HG03280 (cell line): ENCODE results near the gene SLCO4C1.
A peak's percentile ranks its signal among the peaks of the same experiment; 100 is the strongest.
"Not testable (repeated sequence)": the region's sequence is repeated elsewhere in the genome, so short reads cannot be mapped to it uniquely, and the experiment has no call there.

Experiments
- ATAC-seq: cut with Tn5 transposase; IDR thresholded peaks from one replicate; pipeline ENCODE4 v1.9.1; 2021; ENCODE audit warnings: mild to moderate bottlenecking, moderate library complexity; ENCODE audit not compliant: unreplicated experiment

SLCO4C1 gene, protein sequence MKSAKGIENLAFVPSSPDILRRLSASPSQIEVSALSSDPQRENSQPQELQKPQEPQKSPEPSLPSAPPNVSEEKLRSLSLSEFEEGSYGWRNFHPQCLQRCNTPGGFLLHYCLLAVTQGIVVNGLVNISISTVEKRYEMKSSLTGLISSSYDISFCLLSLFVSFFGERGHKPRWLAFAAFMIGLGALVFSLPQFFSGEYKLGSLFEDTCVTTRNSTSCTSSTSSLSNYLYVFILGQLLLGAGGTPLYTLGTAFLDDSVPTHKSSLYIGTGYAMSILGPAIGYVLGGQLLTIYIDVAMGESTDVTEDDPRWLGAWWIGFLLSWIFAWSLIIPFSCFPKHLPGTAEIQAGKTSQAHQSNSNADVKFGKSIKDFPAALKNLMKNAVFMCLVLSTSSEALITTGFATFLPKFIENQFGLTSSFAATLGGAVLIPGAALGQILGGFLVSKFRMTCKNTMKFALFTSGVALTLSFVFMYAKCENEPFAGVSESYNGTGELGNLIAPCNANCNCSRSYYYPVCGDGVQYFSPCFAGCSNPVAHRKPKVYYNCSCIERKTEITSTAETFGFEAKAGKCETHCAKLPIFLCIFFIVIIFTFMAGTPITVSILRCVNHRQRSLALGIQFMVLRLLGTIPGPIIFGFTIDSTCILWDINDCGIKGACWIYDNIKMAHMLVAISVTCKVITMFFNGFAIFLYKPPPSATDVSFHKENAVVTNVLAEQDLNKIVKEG

DNA sequence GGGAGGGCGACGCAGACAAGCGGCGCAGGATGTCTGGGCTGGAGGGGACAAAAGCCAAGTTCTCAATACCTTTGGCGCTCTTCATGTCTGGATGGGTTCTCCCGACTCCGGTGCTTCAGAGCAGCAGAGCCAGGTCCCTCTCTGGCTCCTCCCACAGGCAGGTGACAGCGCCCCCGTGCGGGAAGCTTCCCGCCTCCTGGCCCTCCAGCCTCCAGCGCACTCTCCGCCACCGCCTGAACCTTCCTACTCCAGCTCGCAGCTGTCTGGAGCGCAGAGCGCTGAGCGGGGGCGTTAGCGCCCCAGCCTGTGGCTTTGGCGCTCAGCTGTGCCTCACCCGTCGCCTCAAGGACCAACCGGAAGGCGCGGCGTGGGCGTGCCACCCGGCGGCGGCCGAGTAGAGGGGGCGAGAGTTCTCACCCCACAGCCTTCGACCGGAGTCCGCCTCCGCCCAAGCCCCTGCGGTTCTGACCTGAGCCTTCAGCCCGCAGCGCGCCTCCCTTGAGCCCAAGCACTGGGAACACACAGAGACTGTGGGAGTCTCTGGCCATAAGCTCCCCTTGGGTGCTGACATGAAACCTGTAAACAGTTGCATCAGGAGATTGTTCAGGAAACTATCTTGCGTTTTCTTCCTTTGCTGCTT lies at the start of gene SLCO4C1:
Gene SLCO4C1 (minus strand): TSS at position 107 of the 640 bp plus-strand sequence. CDS start 22 bp downstream, at position 85.
- ATAC-seq, result peak; percentile 95

DNA sequence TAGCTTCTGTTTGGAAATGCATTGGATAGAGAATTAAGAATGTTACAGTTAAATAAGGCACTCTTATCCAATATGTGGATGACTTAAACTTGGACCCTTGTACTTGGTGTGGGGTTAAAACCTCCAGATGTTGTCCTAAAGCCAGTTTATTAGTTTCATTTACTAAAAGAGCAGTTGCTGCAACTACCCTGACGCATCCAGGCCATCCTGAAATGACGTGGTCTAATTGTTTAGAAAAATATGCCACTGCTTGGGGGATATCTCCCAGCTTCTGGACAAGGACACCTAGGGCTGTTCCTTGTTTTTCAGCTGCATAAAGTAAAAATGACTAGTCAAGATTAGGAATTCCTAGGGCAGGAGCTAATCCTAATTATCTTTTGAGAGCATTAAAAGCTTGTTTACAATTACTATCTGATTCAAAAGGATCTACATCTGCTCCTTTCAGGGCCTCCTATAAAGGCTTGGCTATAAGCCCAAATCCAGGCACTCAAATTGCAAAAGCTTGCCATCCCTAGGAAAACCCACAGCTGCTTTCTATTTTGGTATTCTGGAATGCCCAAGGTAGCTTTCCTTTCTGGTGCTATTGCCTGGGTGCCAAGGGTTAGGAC lies 45.7 kb upstream of the SLCO4C1 start:
- ATAC-seq, result no peak

DNA sequence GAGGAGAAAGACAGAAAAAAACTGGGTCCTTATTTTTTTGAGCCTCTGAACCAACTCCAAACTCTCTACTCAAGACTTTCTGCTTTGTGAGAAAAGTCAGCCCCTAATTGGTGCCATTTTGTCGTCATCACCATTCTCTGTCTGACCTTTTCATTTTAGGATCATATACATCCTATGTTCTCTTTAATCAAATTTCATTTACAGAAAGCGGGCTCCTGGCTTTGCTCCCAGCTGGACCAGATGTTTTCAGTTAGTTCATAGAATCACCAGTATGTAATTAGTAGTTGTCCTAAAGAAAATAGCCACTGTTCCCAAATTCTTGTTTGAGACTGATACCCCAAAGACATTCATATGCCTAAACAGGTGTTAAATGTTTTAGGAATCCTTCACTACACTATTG lies 28.6 kb upstream of the SLCO4C1 start:
- no peak for ATAC-seq

DNA sequence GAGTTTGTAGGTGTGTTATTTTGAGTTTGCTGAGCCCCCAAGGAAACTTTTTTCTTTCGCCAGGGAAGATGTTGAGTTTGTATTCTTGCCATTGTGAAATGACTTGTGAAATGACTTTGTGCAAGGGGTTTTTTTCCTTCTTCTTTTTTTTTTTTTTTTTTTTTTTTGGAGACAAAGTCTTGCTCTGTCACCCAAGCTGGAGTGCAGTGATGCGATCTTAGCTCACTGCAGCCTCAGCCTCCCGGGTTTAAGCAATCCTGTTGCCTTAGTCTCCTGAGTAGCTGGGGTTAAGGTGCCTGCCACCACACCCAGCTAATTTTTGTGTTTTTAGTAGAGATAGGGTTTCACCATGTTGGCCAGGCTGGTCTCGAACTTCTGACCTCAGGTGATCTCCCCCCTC lies 22.7 kb upstream of the SLCO4C1 start:
- not testable (repeated sequence) for ATAC-seq

DNA sequence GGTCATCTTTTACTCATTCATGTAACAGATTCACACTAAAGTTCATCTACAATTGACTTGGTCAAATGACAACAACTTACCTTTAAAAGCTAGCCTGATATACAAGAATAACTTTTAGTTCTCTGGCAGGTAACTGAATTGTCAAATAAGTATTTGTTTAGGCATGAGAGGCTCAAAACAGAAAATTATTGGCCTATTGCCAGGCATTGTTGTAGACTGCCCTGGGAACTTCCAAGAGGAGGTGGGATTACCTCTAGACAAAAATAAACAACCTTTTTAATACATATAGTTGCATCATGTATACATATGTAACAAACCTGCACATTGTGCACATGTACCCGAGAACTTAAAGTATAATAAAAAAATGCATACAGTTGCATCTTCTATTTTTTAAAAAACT lies 18.2 kb upstream of the SLCO4C1 start:
- no peak for ATAC-seq

DNA sequence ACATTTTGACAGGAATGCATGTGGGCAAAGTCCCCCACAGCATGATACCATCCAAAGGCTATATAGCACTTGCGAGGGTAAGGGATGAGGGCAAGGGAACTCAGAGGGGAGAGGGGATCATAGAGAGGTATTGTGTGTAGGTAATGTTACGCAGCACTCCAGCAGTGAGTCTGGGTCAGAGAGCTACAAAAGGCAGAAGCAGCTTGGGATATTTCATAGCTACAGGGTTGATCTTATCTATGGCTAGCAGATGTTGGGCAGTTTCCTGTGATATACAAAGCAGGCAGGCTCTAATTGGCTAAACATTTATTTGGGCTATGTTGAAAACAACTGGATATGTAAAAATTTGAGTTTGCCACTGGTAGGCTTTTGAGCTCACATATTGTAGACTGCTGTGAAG lies 17.8 kb upstream of the SLCO4C1 start:
- ATAC-seq, result no peak

DNA sequence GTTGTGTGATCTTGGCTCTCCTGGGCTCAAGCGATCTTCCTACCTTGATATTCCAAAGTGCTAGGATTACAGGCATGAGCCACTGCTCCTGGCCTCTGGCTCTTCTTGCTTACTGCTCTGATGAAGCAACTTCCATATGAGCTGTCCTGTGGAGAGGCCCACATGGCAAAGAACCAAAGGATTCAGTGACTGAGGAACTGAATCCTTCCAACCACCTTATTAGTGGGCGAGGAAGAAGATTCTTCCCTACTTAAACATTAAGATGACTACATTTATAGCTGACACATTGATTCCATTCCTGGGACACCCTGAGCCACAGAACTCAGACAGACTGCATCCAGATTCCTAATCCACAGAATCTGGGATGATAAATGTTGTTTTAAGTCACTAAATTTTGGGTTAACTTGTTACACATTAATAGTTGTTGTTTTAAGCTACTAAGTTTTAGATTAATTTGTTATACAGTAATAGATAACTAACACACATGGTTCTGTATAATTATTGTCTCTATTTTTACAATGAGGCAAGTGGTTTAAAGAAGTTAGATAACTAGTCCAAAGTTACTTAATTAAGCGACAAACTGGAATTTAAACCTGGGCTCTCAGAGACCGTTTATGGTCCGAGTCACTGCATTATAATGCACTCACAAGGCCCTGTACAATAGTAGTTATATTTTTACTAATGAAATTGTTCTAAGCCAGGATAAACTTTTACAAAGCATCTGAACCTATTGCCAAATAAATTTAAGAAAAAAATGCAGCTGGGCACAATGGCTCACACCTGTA lies 16.7 kb upstream of the SLCO4C1 start:
- no peak for ATAC-seq

DNA sequence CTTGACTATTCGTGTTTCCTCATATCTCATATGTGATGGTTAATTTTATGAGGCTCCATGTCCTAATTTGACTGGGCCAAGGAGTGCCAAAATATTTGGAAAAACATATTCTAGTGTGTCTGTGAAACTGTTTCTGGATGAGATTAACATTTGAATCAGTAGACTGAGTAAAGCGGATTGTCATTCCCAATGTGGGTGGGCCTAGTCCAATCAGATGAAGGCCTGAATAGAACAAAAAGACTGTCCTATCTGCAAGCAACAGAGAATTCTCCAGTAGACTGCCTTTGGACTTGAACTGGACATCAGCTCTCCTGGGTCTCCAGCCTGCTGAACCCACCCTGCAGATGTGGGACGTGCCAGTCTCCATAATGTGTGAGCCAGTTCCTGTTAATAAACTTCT lies 13.5 kb upstream of the SLCO4C1 start:
- no peak for ATAC-seq

DNA sequence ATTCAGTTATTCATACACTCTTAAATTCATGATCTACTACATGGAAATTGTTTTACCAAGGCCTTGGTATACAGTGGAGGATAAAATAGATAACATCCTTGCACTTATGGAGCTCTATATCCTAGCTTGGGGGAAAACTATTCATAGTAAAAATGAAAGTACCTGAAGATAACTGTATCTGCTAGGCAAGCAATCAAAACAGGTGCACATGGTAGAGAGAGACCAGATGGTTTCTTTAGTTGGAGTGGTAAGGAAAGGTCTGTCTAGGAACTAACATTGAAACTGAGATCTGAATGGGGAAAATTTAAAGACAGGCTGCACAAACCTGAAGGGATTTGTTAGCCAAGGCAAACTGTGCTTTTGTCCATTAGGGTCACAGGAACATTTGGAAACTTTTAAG lies 11.1 kb upstream of the SLCO4C1 start:
- no peak for ATAC-seq

DNA sequence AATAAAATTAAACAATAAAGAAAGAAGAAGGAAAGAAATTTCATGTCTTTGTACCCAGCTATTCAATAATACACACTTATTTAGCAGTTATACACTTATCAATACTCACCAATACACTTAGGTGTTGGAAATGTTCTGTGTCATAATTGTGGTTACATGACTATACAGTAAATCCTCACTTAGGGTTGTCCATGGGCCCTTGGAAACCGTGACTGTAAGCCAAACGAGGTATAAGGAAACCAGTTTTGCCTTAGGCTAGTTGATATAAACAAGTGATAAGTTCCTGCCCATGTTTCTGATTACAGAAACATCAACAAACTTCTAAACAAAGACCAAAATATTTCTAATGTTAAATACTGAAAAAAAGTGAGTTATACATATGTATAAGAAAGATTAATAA lies 10.0 kb upstream of the SLCO4C1 start:
- ATAC-seq, result no peak

DNA sequence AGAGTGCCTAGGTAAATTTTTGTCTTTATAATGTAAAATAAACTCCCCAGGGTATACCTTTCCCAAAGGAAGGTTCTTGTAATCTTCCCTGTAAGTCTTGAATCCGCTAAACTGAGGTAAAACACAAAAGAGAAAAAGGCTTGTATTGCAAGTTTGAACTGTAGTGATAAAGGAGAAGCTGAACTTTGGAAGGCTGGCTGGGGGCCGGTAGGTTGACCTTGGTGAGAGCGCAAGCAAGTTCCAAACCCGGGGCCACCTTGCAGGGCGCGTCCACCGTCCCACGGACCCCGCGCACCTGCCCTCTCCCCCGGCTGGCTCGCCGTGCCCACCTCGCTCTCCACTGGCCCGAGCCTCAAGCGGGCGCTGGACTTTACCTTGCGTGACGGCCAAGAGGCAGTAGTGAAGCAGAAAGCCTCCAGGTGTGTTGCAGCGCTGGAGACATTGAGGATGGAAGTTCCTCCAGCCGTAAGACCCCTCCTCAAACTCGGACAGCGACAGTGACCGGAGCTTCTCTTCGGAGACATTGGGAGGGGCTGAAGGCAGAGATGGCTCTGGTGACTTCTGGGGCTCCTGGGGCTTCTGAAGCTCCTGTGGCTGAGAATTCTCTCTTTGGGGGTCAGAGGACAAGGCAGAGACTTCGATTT lies 428 bp downstream of the SLCO4C1 start:
- ATAC-seq, result peak; percentile 8

DNA sequence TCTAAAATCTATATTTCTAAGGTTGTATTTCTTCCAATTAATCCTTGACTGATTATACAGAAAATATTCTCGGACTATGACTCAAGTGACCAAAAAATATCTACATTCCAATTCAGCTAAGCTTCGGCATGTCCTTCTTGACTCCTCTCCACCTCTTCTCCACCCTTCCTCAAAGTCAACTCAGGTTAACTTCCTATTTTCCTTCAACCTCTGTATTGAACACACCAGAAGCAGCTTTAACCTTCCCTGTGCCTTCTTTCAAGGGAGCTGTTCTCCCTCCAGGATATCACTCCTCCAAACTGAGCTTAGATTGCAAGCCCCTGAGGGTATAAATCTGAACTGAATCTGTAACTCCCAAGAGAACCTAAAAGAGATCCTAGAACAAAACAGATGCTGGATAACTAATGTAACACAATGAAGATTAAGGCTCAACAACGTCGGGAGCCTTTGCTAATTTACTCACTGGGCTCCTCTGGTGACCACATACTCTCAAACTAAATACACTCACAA lies 1.1 kb downstream of the SLCO4C1 start:
- ATAC-seq, result no peak

DNA sequence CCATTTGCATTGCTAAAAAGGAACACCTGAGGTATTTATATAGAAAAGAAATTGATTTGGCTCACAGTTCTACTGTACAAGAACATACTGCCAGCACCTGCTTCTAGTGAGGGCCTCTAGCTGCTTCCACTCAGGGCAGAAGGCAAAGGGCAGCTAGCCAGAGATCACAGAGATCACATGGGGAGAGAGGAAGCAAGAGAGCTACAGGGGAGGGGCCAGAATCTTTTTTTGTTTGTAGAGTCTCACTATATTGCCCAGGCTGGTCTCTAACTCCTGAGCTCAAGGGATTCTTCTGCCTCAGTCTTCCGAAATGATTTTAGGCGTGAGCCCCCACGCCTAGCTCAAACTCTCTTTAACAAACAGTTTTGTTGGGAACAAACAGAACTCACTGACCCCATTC lies 6.1 kb downstream of the SLCO4C1 start:
- ATAC-seq, result no peak

DNA sequence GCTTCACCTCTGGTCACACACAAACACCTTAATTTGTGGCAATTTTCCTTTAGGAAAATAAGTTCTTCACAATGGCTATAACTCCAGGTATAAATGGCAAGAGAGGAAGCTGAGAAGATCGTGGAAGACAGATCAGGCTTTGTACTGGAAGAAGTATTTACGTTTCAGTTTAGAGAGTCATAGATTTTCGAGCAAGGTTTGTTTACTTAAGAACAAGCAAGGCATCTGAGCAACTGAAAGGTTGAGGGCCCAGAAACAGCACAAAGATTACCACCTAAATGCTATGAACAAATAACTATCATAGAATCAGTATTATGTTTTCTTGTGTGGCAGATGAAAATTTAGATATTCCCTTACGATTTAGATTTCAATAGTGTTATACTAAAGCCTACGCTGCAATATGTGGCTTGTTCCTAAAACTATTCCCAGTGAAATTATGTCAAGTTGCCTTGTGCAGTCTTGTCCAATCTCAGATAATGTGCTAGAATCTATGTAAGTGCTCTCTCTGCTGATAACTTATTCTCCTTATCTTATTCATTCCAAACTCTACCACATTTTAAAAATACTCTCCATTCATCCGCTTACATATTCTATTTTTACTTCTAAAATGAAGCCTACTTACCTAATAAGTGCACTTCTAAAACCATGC lies 6.7 kb downstream of the SLCO4C1 start:
- no peak for ATAC-seq

DNA sequence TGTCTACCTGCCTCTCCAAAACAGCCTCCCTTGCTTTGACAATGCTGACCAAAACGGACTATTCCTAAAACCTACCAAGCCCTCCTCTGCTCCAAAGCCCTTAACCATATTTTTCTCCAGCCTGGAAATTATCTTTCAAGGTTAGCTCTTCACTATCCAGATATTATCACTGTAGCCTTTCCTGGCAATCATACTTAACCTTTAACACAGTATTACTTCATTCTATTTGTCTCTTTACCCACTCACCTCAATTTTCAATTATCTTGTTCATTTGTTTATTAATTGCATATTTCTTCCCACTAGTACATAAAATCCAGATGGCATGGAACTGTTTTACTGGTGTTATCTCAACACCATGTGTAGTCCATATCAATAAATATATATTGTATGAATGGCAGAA lies 7.5 kb downstream of the SLCO4C1 start:
- no peak for ATAC-seq

DNA sequence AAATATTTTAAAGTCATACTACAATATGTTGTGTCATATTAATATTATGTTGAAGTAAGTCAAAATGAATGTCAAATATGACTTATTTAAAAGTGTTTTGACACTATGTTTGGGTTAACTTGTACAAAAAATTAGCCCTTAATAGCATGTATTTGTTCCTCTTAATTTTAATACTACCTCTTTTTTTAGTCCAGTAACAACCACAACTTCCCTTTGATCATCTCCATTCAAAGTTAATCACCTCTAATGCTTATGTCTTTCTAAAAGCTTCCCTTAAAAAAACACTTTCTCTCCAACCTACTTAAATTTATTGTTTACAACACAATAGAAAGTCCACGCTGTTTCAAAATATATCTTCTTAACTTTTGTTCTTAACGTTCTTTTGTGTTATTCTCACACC lies 9.6 kb downstream of the SLCO4C1 start:
- no peak for ATAC-seq

DNA sequence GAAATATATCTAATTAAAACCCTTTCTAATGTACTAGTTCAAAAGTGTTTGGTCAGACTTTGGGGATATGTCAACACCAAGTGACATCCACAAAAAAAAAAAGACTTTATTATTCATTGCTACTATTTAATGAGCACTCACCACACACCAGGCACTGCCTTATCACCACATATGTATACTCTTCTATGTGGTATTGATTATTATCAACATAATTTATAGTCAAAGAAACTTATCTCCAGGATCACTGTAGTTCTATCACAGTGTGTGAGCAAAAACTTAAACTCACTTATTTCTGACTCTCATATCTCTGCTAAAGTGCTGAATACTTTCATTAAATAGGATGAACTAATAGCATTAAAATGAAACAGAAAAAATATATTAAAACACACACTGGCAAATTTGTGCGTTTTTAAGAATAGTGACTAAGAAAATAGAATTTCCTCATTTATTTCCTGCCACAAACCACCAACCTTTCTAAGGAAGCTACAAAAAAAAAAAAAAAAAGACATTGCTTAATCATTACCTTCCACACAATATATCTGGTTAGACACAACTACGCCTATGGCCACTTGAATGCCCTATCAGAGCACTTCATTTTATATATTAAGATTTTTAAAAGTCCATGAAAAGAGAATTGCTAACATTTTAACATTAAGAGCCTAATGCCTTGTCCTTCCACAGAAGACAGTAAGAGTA lies 12.8 kb downstream of the SLCO4C1 start:
- ATAC-seq, result no peak

DNA sequence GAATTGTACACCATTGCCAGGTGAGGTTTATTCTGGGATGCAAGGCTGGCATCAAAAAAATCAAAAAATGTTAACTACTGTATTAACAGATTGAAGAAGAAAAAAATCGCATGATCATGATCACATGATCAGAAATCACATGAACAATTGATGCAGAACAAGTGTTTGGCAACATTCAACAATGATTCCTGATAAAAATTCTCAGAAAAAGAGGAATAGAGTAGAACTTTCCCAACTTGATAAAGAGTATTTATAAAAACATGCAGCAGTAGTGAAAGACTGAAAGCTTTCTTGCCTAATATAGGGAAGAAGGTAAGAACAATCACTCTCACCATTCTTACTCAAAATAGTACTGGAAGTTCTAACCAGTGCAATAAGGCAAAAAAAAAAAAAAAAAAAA lies 16.4 kb downstream of the SLCO4C1 start:
- ATAC-seq, result no peak

DNA sequence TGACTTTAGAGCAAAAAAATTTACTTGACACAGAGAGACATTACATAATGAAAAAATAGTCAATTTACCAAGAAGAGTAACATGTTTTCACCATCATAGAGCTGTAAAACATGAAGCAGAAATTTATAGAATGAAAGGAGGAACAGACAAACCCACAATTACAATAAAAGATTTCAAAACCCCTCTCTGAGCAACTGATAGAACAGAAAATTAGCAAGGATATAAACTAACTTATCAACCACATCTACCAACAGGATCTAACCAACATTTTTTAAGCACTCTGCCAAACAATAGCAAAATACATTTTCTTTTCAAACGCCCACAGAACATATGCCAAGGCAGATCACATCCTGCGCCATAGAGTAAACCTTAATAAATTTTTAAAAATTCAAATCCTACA lies 17.9 kb downstream of the SLCO4C1 start:
- ATAC-seq, result no peak
